ENCODE measurements around the gene SLC35A3. TPM values are rescaled to one million over a fixed set of nuclear protein-coding genes. Genes with fewer than 3 reads are reported as not detected.

The SLC35A3 gene
- total RNA-seq, 1 donor from 2014 or later: 12.0 TPM

DNA sequence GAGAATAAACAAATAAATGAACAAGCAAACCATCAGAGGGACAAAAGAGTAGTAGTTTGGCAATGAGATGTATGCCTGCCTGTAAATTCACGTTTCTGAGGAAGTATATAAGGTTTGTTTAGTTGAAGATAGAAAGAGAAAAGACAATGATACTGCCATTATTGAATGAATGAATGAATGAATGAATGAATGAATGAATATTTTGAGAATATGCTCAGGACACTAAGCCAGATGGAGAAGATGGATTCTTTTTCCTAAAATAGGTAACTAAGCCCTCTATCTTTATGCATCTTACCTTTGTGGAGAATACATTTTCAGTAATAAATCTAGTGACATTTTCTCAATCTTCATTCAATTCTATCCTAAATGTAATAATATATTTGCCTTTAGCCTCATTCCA lies 49.4 kb downstream of the SLC35A3 start:
- Mint-ChIP-seq H3K9me3 (no peaks in the 10 kb centered on the region), H3K4me3 (no peak overlapping the region), H3K4me1 (no peaks in the 10 kb centered on the region), H3K27me3 (ENCODE audit: low read depth) (no peaks in the 10 kb centered on the region), H3K36me3 (ENCODE audit: low read depth) (peaks cover 6% of the 10 kb centered on the region), H3K27ac (ENCODE audit: unreplicated experiment) (no peak overlapping the region)
- no peak for TF ChIP-seq CTCF (conservative IDR thresholded peaks at IDR 0.05)
- no peak for DNase-seq (ENCODE audit: low read depth, low spot score)

DNA sequence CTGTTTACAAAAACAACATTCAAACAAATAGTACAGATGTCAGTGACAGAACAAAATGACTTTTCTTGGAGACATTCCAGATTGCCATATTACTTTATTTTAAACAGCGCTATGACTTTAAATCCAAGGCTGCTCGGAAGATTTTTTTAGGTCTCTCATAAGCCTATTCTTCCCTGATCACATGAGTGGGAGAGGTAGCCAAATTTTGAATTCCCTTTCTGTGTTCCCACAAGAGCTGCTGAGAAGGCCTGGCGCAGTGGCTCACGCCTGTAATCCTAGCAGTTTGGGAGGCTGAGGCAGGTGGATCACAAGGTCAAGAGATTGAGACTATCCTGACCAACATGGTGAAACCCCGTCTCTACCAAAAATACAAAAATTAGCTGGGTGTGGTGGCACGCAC lies 53.7 kb downstream of the SLC35A3 start:
- Mint-ChIP-seq H3K4me3 (no peak overlapping the region), H3K4me1 (no peaks in the 10 kb centered on the region), H3K9me3 (no peaks in the 10 kb centered on the region), H3K27me3 (ENCODE audit: low read depth) (no peaks in the 10 kb centered on the region), H3K36me3 (ENCODE audit: low read depth) (peaks cover 4% of the 10 kb centered on the region), H3K27ac (ENCODE audit: unreplicated experiment) (no peak overlapping the region)
- no peak for DNase-seq (ENCODE audit: low read depth, low spot score)
- TF ChIP-seq CTCF (conservative IDR thresholded peaks at IDR 0.05): no peak

- no peaks in the 10 kb centered on the region for H3K9me3 Mint-ChIP-seq
- H3K27me3 Mint-ChIP-seq (ENCODE audit: low read depth): no peaks in the 10 kb centered on the region
- DNase-seq (ENCODE audit: low read depth, low spot score): no peak
- no peaks in the 10 kb centered on the region for H3K4me1 Mint-ChIP-seq
- H3K27ac Mint-ChIP-seq (ENCODE audit: unreplicated experiment): no peak overlapping the region
- no peaks in the 10 kb centered on the region for H3K36me3 Mint-ChIP-seq (ENCODE audit: low read depth)
- no peak for TF ChIP-seq CTCF (conservative IDR thresholded peaks at IDR 0.05)
- no peak overlapping the region for H3K4me3 Mint-ChIP-seq
These were observed 57.4 kb downstream of the SLC35A3 start for GRCh38 chr1:100027212-100027611.

DNA sequence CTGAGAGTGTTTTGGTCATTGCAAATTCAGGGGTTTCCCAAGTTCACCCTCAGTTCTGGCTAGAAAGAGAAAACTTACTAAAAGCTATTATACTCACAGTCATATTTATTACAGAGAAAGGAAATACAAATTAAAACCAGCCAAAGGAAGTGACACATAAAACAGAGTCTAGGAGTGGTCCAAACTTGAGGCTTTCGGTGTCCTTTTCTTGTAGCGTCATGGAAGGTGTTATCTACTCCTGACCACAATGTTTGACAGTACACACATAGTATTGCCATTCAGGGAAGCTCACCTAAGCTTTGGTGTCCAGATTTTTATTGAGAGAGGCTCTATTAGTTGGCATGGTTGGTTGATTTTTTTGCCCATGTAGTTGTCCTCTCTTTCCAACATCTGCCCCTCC lies 59.0 kb downstream of the SLC35A3 start:
- DNase-seq (ENCODE audit: low read depth, low spot score): no peak
- H3K27ac Mint-ChIP-seq (ENCODE audit: unreplicated experiment): no peak overlapping the region
- H3K4me3 Mint-ChIP-seq: no peak overlapping the region
- no peaks in the 10 kb centered on the region for H3K36me3 Mint-ChIP-seq (ENCODE audit: low read depth)
- H3K9me3 Mint-ChIP-seq: no peaks in the 10 kb centered on the region
- no peaks in the 10 kb centered on the region for H3K27me3 Mint-ChIP-seq (ENCODE audit: low read depth)
- TF ChIP-seq CTCF (conservative IDR thresholded peaks at IDR 0.05): no peak
- no peaks in the 10 kb centered on the region for H3K4me1 Mint-ChIP-seq

- Mint-ChIP-seq H3K4me3 (peak overlapping the region; percentile 85), H3K9me3 (no peaks in the 10 kb centered on the region), H3K27me3 (ENCODE audit: low read depth) (no peaks in the 10 kb centered on the region), H3K27ac (ENCODE audit: unreplicated experiment) (no peak overlapping the region), H3K4me1 (peaks cover 37% of the 10 kb centered on the region), H3K36me3 (ENCODE audit: low read depth) (peaks cover 3% of the 10 kb centered on the region)
- peak; percentile 56 for TF ChIP-seq CTCF (conservative IDR thresholded peaks at IDR 0.05)
- no peak for DNase-seq (ENCODE audit: low read depth, low spot score)
These were observed 64.7 kb downstream of the SLC35A3 start for GRCh38 chr1:100034470-100034869.

- H3K36me3 Mint-ChIP-seq (ENCODE audit: low read depth): peaks cover 7% of the 10 kb centered on the region
- peak overlapping the region; percentile 85 for H3K4me3 Mint-ChIP-seq
- H3K9me3 Mint-ChIP-seq: no peaks in the 10 kb centered on the region
These were observed 65.4 kb downstream of the SLC35A3 start for GRCh38 chr1:100035214-100035613.

More at GRCh38 chr1:100035214-100035613, 65.4 kb downstream of the SLC35A3 start:
- Mint-ChIP-seq H3K27ac (ENCODE audit: unreplicated experiment) (peak overlapping the region; percentile 43), H3K27me3 (ENCODE audit: low read depth) (no peaks in the 10 kb centered on the region), H3K4me1 (peaks cover 45% of the 10 kb centered on the region)
- no peak for DNase-seq (ENCODE audit: low read depth, low spot score)
- TF ChIP-seq CTCF (conservative IDR thresholded peaks at IDR 0.05): no peak

All from neural crest cell (in vitro differentiated cells).